ENCODE results near the gene UBA6.
A peak's percentile ranks its signal among the peaks of the same experiment; 100 is the strongest.
"Not testable (repeated sequence)": the region's sequence is repeated elsewhere in the genome, so short reads cannot be mapped to it uniquely, and the experiment has no call there.

Gene UBA6

DNA sequence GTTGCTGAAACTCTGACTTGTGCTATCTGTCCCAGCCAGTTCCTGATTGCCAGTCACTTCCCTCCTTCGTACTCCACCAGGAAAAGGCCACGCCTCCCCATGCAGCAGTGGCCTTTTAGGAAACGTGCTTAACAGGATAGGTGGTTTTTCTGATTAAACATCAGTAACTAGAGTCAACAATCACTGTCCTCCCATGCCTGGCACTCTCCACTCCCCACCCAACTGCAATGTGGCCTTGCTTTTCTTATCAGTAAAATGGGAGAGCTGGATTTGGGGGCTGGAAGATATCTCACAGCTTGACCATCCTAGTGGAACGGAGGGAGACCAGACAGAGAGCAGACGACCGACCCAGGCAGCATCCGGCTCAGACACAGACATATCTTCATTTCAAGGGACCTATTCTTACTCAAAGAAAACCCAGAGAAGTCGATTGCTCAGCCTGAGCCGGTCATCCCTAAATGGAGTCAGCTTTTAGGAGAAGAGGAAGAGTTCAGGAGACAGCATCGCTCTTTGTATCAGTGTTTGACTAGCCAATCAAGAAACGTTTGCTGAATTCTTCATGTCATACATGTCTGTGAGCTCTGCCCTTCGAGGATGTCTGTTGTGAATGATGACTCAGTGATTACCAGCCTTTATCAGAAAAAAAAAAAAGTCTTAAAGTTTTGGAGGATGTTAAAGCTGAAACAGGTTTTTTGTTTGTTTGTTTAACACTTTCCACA lies 12.7 kb upstream of the UBA6 start:
- DNase-seq (no peak), ATAC-seq (peak; percentile 55)

DNA sequence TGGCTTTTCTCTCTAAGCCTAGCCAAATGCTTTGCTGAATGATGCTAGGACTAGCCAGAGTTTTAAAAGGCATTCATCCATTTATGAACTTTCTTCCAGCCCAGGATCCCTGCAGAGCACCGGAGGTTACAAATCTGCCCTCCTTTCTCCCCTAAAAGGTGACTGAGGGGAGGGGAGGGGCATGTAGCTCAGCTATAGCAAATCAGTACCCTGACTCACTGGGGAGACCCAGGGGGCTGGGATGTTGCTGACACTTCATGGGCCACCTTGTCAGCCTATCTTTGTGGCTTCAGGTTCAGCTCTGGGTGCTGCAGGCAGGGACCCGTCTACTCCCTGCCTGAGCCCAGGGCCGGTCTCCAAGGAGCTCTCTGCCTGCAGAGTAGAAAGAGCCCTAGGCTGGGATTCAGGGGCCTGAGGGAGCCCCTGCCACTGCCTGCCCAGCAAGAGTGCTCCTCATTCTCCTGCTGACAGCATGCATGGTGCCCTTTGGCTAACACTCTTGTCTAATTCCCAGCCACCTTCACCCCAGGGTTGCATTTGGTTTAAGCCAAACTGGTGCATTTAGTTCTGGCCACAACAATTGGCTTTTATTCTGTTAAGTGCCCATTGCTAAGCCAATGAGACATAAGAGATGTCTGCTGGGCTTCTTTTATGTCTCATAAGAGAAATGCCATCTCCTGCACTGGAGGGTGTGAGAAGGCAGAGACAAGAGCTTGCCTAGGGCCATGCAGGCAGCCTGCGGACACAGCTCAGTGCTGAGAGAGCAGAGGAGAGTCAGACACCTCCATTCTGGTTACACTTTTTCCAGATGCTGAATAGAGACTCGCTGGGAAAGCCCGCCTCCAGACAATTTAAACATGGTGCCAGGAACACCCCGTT lies 11.9 kb upstream of the UBA6 start:
- ATAC-seq = no peak
- no peak for DNase-seq

DNA sequence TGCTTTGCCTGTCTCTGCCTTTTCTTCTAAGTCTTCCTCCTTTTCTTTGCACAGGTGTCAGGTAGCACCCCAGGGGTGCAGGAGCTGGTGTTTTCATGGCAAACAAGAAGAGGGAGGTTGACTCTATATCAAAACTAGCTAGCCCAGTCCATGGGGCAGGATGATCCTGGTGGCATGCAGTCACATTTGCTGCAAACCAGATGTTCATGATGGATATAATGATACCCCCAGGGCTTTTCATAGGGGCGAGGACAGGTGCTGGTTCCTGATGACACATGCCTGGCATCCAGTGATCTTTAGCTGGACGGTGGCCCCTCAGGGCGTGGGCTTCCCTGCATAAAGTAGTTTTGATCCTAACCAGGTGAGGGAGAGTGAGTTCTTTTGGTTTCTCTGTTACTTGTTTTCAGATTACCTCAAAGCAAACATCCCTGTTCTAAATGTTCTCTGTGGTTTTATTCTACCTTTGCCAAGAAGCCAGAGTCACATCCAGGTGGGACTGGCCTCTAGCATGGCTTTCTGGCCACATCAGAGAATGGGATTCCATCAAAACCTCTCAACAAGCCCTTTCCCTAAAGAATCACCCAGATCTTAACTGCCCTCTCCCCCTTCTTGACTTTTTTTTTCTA lies 11.2 kb upstream of the UBA6 start:
- no peak for ATAC-seq
- DNase-seq = no peak

DNA sequence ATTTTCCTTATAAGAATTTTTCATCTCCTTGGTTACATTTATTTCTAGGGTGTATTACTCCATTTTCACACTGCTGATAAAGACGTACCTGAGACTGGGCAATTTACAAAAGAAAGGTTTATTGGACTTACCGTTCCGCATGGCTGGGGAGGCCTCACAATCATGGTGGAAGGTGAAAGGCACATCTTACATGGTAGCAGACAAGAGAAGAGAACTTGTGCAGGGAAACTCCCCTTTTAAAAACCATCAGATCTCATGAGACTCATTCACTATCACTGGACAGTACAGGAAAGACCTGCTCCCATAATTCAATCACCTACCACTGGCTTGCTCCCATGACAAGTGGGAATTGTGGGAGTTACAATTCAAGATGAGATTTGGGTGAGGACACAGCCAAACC lies 5.7 kb upstream of the UBA6 start:
- DNase-seq, ATAC-seq: not testable (repeated sequence)

DNA sequence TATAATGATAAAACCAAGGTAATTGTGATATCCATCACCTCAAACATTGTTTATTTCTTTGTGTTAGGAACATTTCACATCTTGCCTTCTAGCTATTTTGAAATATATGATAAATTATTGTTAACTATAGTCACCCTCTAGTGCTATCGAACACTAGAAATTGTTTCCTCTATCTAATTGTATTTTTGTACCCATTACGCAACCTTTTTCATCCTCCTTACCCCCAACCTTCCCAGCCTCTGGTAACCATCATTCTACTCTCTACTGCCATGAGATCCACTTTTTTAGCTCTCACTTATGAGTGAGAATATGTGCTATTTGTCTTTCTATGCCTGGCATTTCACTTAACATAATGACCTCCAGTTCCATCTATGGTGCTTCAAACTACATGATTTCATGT lies 3.9 kb upstream of the UBA6 start:
- no peak for ATAC-seq
- DNase-seq = no peak

DNA sequence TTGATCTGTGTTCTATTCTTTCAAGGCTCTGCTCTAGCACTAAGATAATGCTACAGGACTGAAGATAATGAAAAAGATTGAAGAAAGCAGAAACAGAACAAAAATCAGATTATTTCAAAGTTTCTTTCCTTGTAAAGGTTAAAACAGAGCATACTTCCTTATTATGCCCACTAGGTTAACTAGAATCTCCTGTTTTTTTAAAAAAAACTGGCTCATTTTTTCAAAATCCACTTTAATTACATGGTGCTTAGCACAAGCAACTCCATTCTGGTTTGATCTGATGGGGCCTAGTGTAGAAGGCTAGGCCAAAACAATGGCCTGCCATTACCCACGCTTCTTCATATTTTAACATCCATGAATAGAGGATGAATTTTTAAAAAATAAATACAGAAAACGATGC lies 1.2 kb upstream of the UBA6 start:
- no peak for DNase-seq
- no peak for ATAC-seq

DNA sequence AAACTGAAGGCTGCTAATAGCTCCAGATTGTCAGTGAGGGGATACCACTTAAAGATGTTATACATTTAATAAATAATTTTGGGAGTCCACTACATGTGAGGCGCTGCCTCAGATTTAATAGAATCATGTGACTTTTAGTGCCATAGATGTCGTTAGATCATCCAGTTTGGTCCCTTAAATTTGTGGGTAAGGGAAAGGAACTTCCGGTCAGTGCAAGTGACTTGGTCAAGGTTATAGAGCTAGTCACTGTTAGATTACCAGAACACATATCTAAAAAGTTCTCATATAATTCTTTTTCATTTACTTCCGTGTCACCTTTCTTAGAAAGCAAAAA lies 529 bp upstream of the UBA6 start:
- no peak for DNase-seq
- ATAC-seq = no peak

DNA sequence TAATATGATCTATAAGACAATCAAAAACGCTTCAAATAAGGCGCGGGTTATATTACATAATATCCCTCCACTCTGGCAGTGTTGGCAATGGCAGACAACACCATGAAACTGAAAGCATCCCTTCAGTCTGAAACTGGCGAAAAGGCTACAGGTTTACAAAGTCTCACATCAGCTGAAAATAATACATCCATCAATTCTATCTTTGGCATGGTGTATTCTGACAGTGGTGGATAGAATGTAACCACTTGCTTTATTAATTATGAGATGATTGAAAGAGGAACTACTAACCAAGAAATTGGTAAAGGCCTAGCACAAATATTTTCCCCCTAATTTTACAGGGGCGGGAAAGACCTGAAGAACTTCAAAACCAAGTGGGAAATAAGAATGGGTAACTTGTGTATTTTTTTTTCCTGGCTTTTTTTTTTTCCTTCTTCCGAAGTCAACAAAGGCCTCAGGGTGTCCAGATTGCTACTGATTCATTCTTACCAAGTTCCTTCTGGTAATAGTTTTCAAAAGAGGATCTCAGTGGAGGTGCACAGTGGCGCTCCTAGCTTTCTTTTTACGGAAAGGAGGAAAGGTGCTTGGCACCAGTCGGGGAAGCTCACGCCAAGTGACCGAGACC lies 728 bp downstream of the UBA6 start:
- DNase-seq = no peak
- ATAC-seq = no peak

DNA sequence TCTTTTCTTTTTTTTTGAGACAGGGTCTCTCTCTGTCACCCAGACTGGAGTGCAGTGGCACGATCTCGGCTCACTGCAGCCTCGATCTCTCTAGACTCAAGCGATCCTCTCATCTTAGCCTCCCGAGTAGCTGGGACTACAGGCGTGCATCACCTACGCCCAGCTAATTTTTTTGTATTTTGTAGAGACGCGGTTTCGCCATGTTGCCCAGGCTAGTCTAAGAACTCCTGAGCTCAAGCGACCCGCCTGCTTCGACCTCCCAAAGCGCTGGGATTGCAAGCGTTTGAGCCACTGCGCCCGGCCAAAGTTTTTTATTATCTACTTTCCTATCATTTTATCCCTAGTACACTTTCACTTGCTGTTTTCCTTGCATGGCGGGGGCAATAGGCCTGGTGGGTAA lies 1.4 kb downstream of the UBA6 start:
- ATAC-seq = no peak
- no peak for DNase-seq

DNA sequence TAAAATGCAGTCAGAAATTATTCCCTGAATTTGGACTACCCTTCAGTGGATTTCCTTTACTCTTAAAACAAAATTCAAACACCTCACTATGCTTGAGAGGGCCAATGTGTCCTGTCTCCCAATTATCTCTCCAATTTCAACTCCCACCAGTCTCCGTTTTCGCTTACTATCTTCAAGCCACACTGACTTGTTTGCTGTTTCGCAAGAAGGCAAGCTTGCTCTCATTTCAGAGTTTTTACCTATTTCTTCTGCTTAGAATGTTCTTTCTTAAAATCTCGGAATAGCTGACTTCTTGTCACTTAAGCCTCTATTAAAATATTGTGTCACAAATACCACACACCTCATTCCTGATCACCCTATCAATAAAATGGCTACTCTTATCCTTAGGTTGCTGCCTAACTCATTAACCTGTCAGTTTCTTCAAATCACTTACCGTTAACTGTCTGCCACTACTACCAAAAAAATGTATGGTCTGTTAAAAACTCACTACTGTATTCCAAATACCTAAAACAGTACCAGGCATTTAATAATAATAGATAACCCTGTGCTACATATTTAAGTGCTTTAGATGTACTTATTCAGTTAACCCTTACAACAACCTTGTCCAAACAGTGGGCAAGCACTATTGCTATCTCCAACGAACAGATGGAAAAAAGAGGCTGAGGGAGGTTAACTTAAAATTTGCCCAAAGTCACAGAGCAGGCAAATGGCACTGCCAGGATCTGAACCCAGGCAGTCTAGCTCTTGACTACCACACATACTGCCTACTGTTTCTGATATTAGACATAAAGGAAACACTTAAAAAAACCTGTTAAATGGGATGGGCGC lies 2.9 kb downstream of the UBA6 start:
- DNase-seq (no peak), ATAC-seq (no peak)

DNA sequence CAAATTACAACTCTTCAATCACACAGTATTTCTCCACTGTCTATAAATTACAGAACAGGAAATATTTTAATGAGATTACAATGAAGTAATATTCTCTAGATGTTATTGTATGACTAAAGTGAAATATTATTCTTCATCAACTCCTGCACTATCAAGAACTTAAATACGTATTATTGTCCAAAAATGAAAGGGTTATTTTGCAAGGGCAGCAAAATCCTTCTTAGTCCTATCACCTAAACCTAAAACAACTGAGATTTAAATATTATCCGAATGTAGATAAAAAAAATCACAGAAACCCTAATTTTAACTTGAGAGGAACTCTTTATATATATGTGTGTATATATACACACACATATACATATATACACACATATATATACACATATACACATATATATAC lies 4.9 kb downstream of the UBA6 start:
- no peak for DNase-seq
- ATAC-seq = no peak

DNA sequence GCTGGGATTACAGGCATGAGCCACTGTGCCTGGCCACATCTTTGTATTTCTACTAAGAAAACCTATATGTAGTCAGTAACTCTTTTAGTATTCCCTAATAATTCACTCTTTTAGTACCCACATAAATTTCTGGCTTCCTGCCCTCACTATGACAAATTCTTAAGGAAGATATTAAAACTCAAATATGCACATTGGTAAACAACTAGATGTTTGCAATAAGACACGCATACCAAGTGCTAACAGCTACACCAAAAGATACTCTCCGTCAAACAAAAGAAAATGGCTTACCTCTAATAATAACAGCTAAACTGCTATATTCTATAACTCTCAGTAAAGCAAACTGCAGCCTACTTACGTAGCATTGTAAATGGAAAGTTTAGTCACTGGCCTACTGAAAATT lies 6.3 kb downstream of the UBA6 start:
- ATAC-seq (no peak), DNase-seq (no peak)

DNA sequence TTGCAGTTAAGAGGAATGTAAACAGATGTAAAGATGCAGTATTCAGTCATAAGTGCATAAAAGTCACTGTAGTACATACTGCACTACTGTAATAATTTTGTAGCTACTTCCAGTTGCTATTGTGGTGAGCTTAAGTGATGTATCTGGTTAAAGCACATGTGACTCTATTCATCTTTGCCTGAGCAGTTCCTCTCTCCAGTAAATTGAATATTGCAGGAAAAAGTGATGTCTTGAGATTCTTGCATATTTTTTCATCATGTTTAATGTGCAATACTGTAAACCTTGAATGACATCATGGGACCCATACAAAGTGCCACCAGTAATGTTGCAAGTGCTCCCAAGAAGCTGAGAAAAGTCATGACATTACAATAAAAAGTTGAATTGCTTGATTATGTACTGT lies 9.6 kb downstream of the UBA6 start:
- DNase-seq (no peak), ATAC-seq (no peak)

DNA sequence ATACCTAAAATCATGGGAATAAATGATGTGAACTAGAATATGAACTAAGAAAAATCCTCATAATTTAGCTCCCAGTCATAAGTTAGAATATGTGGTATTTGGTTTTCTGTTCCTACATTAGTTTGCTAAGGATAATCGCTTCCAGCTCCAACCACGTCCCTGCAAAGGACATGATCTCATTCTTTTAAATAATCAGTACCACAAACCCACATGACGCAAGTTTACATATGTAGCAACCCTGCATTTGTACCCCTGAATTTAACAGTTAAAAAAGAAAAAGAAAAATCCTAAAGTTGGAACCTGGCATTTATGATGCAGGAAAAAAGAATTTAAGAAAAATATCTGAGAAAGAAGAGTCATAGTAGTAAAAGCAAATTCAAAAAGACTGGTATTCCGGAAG lies 13.3 kb downstream of the UBA6 start:
- no peak for ATAC-seq
- DNase-seq = no peak

DNA sequence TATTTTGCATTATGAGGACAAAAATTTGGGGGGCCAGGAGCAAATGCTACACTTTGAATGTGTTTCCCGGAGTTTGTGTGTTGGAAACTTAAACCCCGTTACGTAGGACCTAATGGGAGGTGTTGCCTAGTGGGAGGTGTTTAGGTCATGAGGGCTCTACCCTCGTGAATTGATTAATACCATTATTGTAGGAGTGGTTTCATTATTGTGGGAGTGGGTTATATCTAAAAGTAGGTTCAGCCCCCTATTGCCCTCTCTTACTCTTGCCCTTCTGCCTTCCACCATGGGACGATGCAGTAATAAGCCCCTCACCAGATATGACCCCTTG lies 15.5 kb downstream of the UBA6 start:
- ATAC-seq = no peak
- no peak for DNase-seq

DNA sequence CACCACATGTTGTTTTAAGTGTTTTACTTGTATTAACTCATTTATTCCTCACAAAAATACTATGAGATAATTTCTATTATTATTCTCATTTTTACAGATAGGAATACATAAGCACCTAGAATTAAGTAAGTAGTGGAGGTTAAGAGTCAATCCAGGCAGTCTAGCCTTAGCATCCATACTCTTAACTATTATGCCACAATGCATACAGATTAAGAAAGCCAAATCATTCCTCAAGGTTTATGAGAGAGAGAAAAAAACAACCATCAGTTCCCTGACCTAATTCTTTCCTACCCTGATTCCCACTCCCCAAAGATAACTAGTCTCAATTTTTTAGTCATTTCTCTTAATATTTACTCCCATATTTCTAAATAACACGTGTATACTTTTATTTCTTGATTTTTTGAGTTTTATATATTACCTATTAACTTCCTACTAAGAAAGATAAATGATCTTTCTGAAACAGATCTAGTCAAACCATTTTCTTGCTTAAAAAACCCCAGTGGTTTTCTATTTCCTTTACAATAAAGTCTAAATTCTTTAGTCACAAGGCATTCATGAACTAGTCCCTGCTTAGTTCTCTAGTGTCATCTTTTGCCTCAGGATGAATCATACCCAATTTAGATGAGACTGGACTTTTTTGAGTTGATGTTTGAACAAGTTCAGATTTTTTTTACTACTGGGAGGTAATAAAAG lies 16.0 kb downstream of the UBA6 start:
- no peak for DNase-seq
- ATAC-seq = peak; percentile 85

DNA sequence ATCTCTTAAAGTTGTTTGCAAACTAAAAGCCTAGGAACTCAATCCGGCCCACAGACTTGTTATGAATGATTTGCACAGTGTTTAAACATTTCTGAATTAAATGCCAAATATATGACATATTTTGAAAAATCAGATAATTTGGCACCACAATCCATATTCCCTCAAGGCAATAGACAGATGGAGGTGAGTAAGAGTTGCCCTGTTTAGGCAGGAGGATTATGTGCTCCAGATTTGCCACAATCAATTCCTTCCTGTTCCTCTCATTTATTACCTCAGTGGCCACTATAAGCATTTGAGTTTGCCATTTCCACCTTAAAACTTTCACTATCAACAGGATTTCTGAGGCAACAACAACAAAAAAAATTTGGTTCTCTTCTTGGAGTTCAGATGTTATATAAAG lies 18.7 kb downstream of the UBA6 start:
- DNase-seq = no peak
- no peak for ATAC-seq

DNA sequence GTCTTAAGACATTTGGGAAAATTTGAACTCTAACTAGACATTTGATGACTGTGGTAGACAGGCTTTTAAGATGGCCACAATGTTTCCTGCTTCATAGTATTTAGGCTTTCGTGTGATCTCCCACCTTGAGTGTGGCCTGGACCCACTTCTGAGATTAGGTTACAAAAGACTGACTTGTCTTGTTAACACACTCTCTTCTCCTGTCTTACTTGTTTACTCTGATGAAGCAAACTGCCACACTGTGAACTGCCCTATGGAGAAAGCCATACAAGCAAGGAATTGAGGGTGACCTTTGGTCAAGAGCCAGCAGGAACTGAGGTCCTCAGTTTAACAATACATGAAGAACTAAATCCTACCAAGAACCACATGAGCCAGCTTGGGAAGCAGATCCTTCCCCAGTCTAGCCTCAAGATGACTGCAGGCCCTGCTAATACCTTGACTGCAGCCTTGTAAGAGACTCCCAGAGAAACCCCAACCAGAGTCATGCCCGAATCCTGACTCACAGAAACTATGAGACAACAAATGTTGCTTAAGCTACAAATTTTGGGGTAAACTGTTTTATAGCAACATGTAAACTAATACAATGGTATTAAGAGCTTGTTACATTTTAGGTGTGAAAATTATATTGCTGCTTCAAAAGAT lies 20.3 kb downstream of the UBA6 start:
- DNase-seq = no peak
- ATAC-seq = peak; percentile 41

DNA sequence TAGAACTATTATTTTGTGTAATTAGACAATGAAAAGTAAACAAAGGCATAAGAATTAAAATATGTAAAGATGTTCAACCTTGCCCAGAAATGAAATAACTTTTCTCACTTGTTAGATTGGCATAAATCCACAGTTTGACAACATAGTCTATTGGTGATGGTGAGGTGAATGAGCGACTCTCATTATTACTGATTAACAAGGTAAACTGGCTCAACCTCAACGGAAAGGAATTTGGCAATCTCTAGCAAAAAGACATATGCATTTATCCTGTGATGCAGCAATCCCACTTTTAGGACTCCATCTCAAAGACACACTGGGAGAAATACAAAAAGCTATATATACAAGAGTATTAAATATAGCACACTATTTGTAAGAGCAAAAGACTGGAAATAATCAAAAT lies 22.3 kb downstream of the UBA6 start:
- DNase-seq (no peak), ATAC-seq (no peak)

DNA sequence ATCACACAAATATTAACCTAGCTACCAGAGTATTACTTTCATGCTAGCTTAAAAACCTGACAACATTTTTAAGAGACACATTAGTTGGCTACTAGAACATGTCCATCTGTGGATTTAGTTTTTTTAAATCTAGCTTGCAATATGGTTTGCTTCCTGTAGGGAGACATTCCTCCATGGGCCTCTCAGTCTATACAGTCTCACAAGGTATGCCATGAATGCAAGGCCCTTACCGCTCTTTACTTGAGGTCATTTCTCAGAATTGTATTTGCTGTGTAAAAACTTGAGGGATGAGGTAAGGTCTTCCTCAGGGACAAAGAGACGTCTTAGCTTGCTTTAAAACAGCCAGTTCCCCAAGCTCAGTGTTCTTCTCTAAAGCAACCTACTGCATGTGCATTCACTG lies 26.9 kb downstream of the UBA6 start:
- ATAC-seq (no peak), DNase-seq (no peak)

DNA sequence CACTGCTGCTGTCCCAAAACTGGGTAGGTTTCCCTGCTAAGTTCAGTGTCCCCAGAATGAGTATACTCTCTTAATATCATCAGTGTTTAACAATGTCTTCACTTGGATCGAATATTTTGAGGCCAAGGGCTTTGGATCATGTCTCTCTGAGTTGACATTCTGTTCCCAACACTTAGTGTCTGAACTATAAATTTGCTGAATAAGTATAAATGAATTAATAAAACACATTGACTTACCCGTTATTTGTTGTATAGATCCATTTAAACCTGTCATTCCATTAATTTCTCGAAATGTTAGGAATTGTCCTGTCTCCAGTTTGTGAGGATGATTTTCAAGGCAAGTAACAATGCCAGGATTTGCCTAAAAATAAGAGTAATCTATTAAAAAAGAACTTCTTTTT lies 32.6 kb downstream of the UBA6 start:
- ATAC-seq (no peak), DNase-seq (no peak)
